Effector CD8-positive, alpha-beta T cell (primary cell): ENCODE data around the gene OR10G3.
"Not testable (repeated sequence)": the region's sequence is repeated elsewhere in the genome, so short reads cannot be mapped to it uniquely, and the experiment has no call there.

ENCODE experiments used
- DNase-seq: peaks from one replicate; lab custom pipeline; 2025; lab: John Stamatoyannopoulos, UW
- total RNA-seq, 4 experiments: gene quantifications; one replicate each; lab custom pipeline; 2026; lab: John Stamatoyannopoulos, UW

The OR10G3 gene, protein sequence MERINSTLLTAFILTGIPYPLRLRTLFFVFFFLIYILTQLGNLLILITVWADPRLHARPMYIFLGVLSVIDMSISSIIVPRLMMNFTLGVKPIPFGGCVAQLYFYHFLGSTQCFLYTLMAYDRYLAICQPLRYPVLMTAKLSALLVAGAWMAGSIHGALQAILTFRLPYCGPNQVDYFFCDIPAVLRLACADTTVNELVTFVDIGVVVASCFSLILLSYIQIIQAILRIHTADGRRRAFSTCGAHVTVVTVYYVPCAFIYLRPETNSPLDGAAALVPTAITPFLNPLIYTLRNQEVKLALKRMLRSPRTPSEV
- total RNA-seq = 0 reads per million in 4 experiments

DNA sequence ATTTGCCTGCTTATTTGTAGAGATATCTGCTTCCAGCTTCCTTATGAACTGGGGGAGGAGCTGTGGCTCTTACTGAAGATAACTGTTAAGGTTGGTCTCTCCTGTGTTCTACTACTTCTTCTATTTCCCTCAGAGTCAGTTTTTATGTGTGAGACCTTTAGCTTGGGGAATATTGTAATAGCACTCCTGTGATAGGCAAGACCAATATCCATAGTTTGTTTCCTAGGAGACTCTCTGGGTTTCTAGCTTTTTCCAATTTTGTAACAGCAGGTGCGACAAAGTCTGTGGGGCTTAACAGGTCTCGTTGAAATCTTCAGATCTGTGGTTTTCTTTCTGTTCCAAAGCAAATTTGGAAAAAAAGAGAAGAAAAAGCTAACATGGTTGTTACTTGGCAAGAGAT, at the start of gene OR10G3:
Gene OR10G3 (minus strand): TSS at position 101 of the 400 bp plus-strand sequence. CDS start 9,332 bp downstream, outside the sequence.
- no peak for DNase-seq

DNA sequence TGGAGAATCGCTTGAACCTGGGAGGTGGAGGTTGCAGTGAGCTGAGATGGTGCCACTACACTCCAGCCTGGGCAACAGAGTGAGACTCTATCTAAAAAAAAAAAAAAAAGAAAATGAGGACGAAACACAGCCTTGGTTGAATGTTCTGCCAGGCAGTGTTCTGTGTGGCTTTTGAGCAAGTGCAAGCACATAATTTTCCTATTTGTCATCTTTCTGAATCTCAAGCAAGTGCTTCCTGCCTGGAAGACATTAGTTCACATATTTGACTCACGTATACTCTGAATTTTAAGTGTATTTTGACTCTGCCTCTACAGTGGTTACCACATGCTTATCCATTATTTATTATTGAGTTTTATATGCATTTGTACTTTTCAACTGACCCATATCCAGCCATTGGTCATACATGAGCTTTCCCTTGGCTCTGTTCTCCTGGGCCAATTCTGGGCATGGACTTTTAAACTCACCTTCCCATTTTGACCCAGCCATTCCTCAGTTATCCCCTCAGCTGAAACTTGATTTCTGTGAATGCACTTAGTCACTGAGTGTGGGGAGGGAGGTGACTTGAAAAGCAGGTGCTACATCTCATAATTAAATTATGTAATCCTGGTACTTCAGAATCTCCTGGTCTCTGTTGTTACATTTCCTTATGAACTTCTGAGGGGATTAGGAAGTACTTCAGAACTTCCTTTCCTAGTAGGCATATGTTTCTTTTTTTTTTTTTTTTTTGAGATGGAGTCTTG, 46.8 kb upstream of the OR10G3 start:
- DNase-seq = no peak

DNA sequence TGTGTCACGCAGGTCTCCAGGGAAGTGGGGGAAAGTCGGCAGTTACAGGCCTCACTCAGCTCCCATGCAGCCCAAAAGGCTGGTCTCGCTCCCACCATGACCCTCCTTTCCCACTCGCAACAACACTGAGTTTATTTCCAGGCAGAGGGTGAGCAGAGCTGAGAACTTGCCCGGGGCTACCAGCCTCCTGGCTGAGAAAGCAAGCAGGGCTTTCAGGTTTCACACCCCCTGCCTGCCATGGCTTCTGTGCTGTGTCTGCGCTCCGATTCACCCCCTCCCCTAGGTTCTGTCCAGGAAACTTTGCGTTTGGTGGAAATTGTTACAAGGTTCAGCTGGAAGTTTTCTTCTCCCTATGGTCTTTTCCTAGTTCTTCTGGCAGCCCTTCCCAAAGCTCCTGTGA, 37.7 kb upstream of the OR10G3 start:
- DNase-seq = no peak

DNA sequence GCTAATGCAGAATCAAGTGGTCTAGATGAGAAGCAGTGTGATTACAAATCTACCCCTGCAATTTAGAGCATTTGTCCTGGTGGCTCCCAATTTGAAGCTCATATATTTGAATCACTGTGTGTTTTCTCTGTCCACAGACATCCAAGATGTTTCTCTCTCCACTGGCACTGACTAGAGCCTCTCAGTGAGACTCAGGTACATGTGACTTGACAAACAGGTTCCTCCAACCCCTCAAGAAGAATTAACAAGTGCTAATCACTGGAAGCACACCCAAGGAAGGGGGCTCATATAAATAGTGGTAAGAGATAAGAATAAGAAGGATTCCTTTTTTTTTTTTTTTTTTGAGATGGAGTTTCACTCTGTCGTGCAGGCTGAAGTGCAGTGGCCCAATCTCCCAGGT, 34.4 kb upstream of the OR10G3 start:
- no peak for DNase-seq

DNA sequence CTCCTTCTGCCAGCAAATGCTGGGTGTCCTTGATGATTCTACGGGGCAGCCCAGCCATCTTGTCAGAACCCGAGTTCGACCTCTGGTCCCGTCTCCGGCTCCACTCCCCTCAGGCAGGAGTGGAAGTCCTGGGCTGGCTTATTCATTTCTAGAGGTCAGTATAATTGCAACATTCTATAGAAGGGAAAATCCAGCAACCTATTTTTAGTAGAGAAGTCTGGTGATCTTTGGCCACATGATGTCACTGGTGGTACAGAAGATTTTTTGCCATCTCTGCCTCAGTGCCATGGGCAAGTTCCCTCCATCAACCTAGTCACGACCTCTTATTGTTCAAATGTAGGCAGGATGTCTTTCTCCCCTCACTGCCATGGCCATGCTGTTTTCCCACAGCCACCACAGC, 32.4 kb upstream of the OR10G3 start:
- no peak for DNase-seq

DNA sequence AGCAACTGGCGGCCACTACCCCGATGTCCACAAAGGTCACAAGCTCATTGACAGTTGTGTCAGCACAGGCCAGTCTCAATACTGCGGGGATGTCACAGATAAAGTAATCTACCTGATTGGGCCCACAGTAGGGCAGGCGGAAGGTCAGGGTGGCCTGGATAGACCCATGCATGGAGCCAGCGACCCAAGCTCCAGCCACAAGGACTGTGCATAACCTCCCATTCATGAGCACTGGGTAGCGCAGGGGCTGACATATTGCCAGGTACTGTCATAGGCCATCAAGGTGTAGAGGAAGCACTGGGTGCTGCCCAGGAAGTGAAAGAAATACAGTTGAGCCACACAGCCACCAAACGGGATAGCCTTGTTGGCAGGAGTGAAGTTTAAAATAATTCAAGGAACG, 22.3 kb upstream of the OR10G3 start:
- DNase-seq = not testable (repeated sequence)

DNA sequence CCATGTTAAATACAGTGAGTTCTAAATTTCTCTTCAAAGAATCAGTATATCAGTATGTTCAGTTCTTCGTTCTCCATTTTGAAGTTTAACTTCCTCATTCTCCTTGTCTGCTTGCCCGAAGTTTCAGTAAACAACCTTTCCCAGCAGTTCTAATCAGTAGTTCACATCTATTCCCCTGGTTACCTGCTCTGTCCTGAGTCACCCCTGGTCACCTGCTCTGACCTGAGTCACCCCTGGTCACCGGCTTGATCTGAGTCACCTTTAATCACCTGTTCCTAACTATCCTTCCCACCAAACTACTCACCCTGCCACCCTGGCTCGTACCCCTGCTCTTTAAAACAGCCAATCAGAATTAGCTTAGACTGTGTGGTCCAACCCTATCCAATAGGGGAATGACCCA, 9.4 kb upstream of the OR10G3 start:
- DNase-seq = no peak

DNA sequence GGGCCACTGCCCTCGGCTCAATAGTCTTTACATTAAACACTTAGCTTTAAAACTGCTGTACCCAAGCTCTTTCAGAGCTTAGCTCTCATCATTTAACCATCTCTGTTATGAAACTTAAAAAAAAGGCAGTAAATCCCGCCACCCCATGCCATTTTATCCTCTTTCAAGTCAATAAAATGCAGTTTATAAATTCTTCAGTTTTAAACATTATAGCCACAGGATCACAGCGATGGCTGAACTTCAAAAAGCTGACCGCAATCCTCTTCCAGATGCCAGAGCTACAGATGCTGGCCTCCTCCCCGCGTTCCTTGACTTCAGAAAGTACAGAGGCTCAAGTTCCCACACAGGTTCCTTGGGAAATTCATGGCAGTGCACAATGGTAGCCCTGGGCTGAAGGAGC, 4.2 kb downstream of the OR10G3 start:
- DNase-seq = no peak

DNA sequence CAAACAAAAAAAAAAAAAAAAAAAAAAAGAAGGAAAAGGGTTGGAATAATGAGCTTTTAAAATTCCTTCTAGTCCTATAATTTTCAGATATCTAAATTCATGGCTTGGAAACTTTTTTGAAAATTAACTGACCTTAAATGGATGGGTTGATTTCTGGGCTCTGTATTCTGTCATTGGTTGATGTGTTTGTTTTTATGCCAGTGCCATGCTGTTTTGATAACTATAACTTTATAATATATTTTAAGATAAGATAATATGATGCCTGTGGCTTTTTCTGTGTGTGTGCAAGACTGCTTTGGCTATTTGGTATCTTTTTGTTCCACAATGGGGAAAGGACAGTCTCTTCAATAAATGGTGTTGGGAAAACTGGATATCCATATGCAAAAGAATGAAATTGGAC, 7.3 kb downstream of the OR10G3 start:
- DNase-seq = no peak

DNA sequence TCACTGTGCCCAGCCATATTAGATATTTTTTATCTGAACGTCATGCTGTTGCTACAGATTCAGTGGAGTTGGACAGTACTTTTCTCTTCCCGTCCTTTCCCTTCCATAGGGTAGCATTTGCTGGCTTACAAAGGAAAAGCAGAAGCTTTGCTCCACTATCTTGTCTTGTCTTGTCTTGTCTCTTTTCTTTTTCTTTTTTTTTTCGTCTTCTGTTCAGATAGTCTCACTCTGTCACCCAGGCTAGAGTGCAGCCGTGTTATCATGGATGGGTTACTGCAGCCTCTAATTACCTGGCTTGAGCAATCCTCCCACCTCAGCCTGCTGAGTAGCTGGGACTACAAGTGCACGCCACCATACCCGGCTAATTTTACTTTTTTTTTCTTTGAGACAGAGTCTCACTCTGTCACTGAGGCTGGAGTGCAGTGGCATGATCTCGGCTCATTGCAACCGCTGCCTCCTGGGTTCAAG, 21.1 kb downstream of the OR10G3 start:
- DNase-seq = no peak

DNA sequence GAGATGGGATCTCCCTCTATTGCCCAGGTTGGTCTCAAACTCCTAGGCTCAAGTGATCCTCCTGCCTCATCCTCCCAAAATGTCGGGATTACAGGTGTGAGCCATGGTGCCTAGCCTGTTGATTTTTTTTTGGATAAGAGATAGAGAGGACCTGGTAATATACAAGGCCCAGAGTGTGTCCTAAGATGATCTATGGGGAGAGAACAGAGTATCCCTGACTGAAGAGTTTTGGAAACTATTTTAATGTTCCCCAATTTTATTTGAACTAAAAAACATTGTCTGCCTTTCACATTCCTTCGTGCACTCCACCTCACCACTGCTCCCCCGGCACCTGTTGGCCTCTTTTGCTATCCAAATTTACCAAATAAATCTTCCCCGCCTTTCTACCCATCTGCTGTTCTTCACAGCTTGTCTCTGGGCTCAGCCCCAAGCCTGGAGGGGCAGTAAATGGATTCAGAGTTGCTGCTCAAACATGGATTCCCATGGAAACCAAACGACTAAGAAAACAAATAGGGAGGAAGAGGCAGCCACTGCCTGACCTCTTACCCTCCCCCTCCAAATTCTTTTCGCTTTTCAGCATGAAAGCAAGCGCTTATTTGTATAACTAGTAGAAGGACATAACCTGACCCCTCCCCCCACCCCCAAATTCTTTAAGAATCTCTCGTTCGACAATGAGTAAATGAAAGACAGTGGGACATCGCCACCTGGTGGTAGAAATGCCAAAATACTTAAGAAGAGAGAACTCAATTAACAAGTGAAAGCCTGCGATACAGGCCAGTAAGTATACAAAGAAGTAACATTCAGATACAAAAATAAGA, 22.6 kb downstream of the OR10G3 start:
- DNase-seq = peak; percentile 72

DNA sequence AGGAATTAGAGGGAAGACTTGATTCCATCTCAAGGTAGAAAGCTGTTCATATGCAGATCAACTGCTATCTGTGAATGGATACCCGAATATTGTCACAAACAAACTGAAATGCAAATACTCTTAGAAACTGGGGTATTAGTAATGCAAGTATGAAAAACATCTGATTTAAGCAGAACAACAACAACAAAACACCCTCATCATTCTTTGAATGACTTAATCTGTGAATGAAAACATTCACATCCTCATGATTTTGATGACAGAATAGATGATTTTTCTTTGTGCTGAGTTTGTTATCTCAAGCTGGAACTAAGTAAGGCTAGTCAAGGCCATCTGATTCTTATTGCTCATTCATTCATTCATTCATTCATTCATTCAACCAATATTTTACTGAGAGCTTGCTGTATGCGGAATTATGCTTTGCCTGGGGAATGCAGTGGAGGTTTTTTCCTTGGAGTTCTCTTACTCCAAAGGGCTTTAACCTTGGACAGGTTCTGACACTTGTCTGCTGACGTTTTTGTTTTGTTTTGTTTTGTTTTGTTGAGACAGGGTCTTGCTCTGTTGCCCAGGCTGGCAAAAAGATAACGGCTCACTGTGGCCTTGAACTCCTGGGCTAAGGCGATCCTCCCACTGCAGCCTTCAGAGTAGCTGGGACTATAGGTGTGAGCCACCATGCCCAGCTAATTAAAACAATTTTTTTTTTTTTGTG, 23.3 kb downstream of the OR10G3 start:
- DNase-seq = no peak

DNA sequence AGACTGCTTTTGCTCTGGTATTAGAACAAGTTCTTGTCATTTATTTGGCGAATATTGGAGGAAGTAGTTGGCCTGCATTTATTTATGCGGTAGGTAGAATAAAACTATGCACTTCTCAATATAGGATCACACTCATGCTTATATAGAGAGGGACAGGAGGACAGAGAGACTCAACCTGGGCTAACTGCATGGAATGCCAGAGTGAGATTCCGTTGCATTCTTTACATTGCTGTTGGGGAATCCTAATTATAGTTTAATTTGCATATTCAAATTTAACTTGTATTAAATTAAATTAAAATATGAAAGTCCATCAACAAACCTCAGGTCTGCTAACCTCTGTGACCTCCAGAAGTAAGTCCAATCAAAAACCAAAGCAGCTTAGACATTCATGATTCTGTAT, 26.6 kb downstream of the OR10G3 start:
- DNase-seq = no peak

DNA sequence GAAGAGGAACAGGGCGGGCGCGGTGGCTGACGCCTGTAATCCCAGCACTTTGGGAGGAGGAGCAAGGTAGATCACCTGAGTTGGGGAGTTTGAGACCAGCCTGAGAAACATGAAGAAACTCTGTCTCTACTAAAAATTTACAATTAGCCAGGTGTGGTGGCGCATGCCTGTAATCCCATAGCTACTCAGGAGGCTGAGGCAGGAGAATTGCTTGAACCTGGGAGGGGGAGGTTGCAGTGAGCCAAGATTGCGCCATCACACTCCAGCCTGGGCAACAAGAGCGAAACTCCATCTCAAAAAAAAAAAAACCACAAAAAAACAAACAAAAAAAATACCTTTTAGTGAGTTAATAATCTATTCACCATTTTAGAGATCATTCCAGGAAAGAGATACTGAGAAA, 35.3 kb downstream of the OR10G3 start:
- not testable (repeated sequence) for DNase-seq

DNA sequence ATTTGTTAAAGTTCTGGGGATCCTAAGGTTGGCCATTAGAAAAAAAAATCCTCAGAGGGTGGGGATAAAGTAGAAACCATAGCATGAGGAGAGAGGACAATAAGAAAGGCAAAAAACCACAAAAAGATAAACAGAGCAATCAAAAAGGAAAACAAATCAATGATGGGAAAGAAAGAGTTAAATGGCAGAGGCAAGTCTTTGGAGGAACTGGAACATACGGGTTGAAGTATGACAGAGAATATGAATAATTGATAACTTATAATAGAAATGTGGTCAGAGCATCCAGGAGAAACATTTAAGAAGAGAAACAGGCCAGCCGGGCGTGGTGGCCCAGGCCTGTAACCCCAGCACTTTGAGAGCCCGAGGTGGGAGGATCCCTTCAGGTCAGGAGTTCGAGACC, 35.9 kb downstream of the OR10G3 start:
- no peak for DNase-seq

DNA sequence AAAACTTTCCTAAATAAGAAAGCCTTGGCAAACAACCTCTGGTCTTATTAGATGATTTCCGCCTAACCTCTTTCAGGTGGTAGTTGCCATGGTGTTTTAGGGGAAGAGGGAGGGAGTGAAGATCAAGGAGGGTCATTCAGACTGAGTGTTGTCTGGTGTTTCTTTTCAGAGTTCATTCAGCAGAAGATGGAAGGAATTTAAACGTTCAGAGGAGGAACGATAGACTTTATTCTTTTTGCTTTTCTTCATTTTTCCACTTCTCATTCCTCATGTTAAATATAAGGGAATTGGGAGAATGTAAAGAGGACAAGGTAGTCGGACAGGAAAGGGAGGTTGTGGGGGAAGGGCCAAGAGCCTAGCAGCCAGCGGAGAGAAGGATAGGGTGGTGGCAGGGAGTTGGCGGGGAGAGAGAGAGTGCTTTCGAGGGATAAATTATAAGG, 36.3 kb downstream of the OR10G3 start:
- DNase-seq = no peak

DNA sequence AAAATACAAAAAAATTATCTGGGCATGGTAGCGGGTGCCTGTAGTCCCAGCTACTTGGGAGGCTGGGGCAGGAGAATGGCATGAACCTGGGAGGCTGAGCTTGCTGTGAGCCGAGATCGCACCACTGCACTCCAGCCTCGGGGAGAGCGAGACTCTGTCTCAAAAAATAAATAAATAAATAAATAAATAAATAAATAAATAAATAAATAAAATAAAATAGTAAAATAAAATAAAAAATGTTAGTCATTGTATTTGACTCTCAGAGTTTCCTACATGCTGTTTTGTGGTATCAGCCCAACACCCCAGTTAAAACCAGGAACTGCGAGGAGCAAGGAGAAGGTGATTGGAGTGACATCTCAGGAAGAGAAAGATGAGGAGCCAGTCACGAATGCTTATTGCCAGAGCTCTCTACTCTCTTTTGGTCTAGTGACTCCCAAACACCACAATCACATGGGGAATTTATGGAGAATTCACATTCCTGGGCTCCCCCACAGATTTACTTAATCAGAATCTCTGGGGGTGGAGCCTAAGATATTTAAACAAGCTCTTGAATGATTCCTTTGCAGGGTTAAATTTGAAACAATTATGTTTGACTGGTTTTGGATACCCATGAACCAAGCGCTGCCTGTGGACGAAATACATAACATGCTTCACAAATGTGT, 38.3 kb downstream of the OR10G3 start:
- DNase-seq = no peak

DNA sequence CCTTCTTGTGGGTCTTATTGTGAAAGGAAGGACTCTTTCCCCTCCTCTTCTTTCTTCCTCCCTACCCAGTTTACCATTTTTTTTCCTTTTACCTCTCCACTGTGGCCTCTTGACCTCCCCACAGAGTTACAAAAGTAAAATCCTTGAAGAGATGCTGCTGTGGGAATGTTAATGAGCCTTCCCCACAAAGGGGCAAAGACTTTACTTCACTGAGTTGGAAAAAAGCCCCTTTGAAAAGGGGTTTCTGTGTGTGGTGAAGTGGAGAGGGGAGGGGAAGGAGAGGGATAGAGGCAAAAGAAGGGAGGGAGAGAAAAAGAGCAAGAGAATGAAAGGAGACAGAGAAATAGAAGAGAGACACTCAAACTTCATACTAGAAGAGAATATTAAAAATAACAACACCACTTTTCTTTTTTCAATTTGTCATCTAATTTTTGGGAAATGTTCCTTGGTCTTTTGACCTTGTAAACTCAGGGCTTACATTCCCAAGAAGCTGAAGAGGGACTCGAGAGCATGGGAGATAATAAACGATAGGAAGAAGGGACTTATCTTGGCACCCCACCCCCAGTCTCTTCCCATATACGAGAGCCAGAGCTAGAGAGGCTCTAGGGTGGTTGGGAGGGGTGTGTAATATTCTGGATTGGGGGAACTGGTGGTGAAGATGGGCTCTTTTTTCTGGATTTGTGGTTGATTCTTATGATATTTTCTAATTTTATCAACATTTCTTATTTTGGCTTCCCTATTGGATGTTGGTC, 40.5 kb downstream of the OR10G3 start:
- DNase-seq = no peak

DNA sequence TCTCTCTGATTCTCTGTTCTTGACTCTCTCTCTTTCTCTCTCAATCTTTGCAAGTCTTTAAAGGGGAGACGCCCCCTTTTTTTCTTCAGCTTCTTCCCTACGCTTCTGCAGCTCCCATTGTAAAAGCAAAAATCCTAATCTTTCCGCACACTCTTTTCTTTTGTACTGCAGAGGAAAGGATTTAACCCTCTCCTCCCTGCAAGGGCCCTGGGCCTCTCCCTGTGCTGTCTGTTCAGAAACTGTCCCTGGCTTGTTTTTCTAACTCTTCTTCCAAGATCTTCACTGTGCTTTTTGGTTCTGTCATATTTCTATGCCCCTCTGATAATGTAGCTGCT, 42.8 kb downstream of the OR10G3 start:
- no peak for DNase-seq

DNA sequence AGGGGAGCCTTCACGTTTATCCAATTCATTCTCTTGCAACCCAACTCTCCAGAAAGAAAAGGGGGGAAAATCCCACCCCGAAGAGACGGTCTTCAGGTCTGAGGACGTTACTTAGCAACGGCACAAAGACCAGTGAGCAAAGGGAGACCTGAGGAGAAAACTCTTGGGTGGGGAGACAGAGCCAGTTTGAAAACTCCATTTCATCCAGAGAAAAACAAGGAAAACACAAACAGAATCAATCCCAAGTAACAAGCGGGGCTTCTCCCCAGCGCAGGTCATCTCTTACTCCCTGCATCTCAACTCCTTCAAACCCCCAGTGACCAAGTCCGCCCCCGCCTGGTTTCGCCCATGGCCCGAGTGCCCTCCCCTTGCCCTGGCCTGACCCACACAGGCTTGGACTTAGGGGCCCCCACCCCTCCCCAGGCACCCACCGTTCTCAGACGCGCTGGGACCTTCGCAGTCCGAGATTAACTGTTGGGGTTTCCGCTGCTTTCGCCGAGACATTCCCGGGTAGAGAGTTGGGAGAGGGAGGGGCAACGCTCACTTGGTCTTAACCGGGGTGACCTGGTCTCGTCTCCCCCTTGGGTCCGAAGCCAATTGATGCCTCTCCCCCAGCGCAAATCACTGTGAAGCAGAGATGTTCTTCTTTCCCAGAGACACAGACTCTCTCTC, 43.3 kb downstream of the OR10G3 start:
- DNase-seq = no peak
